Gastrocnemius medialis (tissue), 4 donors: ENCODE results near the gene EIF2AK2. TPM values are rescaled to one million over a fixed set of nuclear protein-coding genes. Genes with fewer than 3 reads are reported as not detected.

Experiments used
- ATAC-seq, 2 donors: fragments of 150-250 bp; one replicate each; pipeline ENCODE4 v1.9.1; 2016
- DNase-seq, 2 donors: peaks; one replicate each; pipeline ENCODE4 v3.0.0-alpha.2; 2019
- H3K27ac ChIP-seq, 4 donors: fragments of 200-600 bp; sonication (generic); 1 replicate in 1 of 4; 2 replicates in 3 of 4; pipeline ENCODE4 v1.5.1; 2016 to 2018; ENCODE audit warnings: mild to moderate bottlenecking in 2 of 4, moderate library complexity in 1 of 4
- H3K27me3 ChIP-seq, 3 donors: fragments of 200-600 bp; sonication (generic) in 2 of 3; 1 replicate in 1 of 3; 2 replicates in 2 of 3; pipeline versions ENCODE4 v1.5.1 to v1.6.0; 2016 to 2019; ENCODE audit warnings: mild to moderate bottlenecking in 1 of 3, moderate library complexity in 1 of 3
- H3K36me3 ChIP-seq, 2 donors: fragments of 200-600 bp; sonication (generic) in 1 of 2; one replicate each; pipeline ENCODE4 v1.5.1; 2017 to 2018
- H3K4me1 ChIP-seq, 2 donors: fragments of 200-600 bp; sonication (generic) in 1 of 2; one replicate each; pipeline ENCODE4 v1.5.1; 2016 to 2017; ENCODE audit warnings: mild to moderate bottlenecking in 2 of 2
- H3K4me3 ChIP-seq, 4 donors: fragments of 200-600 bp; sonication (generic) in 3 of 4; 1 replicate in 1 of 4; 2 replicates in 3 of 4; pipeline ENCODE4 v1.5.1; 2016 to 2019; ENCODE audit warnings: mild to moderate bottlenecking in 2 of 4
- H3K9me3 ChIP-seq, 3 donors: fragments of 200-600 bp; sonication (generic) in 2 of 3; 1 replicate in 1 of 3; 2 replicates in 2 of 3; pipeline ENCODE4 v1.5.1; 2016 to 2019
- POLR2A ChIP-seq, 2 donors: fragments of 450-650 bp; IDR thresholded peaks; one replicate each; pipeline ENCODE4 v1.6.1; 2017; ENCODE audit warnings: antibody characterized with exemption in 2 of 2, mild to moderate bottlenecking in 2 of 2, moderate library complexity in 2 of 2
- in situ Hi-C, 4 donors: fragments of 200-750 bp; cut with MboI; loops; one replicate each; pipeline versions ENCODE4 v1.15.0 to v1.8.0; 2017; ENCODE audit warnings: low sequenced_read_pairs in 4 of 4
- intact Hi-C: fragments of 100-400 bp; cut with DNase I; formaldehyde crosslinking; loops from one replicate; pipeline ENCODE4 v1.15.1; 2023; ENCODE audit warnings: low total_unique reads
- total RNA-seq, 4 donors: library from RNA; depleted of rRNA; stranded (reverse); fragments of >200 nt; gene quantifications; one replicate each; pipeline versions ENCODE4 v1.1.0 to v1.2.3, GENCODE V29; 2016
- TF ChIP-seq, protein P1 (sequence below), 5 experiments: fragments of 450-650 bp in 3 of 5; fragments of 200-600 bp in 2 of 5; sonication (generic) in 2 of 5; IDR thresholded peaks in 4 of 5; conservative IDR thresholded peaks in 1 of 5; 1 replicate in 4 of 5; 2 replicates in 1 of 5; pipeline ENCODE4 v1.5.1; 2016 to 2019; ENCODE audit warnings: antibody characterized with exemption in 5 of 5, mild to moderate bottlenecking in 3 of 5, moderate library complexity in 3 of 5

EIF2AK2 gene
- total RNA-seq, 4 donors from 2014 or later: 3.9 to 11.0 (median 6.9) TPM

DNA sequence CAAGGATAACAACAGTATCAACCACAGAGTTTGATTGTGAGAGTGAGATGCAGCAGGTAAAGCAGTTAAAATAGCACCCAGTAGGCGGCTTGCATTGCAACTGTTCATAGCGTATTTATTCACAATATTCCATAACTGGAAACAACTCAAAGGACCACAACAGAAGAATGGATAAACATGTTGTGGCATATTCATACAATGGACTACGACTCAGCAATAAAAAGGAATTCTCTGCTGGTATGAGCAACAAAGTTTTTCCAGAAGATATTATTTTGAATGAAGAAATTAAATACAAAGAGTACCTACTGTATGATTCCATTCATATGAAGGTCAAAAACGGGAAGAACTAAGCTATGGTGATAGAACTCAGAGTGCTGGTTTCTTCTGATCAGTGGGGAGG is 47.3 kb downstream of the EIF2AK2 start:
- intact Hi-C loops (no loop called here), in situ Hi-C loops (no loop called here)
- H3K4me1 ChIP-seq: no peaks in the 10 kb centered on the region
- no peaks in the 10 kb centered on the region for H3K9me3 ChIP-seq
- no peaks in the 10 kb centered on the region for H3K27me3 ChIP-seq
- TF ChIP-seq, protein P1, sequence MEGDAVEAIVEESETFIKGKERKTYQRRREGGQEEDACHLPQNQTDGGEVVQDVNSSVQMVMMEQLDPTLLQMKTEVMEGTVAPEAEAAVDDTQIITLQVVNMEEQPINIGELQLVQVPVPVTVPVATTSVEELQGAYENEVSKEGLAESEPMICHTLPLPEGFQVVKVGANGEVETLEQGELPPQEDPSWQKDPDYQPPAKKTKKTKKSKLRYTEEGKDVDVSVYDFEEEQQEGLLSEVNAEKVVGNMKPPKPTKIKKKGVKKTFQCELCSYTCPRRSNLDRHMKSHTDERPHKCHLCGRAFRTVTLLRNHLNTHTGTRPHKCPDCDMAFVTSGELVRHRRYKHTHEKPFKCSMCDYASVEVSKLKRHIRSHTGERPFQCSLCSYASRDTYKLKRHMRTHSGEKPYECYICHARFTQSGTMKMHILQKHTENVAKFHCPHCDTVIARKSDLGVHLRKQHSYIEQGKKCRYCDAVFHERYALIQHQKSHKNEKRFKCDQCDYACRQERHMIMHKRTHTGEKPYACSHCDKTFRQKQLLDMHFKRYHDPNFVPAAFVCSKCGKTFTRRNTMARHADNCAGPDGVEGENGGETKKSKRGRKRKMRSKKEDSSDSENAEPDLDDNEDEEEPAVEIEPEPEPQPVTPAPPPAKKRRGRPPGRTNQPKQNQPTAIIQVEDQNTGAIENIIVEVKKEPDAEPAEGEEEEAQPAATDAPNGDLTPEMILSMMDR (IDR thresholded peaks at IDR 0.05 in 4 of 5, conservative IDR thresholded peaks at IDR 0.05 in 1 of 5): no peak
- TF ChIP-seq POLR2A (IDR thresholded peaks at IDR 0.05): no peak
- no peak overlapping the region for H3K4me3 ChIP-seq
- H3K27ac ChIP-seq: no peak overlapping the region
- DNase-seq (no peak), ATAC-seq (no peak)
- H3K36me3 ChIP-seq: peaks cover 2 to 46% of the 10 kb centered on the region in 2 donors

DNA sequence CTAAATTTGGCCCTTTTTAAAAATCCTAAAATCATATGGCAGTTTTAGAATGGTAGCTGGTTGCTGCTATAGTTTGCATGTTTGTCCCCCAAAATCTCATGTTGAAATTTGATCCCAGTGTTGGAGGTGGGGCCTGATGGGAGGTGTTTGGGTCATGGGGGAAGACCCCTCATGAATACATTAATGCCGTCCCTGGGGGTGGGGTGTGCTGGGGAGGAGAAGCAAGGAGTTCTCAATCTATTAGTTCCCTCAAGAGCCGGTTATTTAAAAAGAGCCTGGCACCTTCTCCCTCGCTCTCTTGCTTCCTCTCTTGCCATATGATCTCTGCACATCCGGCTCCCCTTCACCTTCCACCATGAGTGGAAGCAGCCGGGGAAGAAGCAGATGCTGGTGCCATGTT is 51.6 kb downstream of the EIF2AK2 start:
- intact Hi-C loops (no loop called here), in situ Hi-C loops (no loop called here)
- H3K27ac ChIP-seq: no peak overlapping the region
- DNase-seq (no peak), ATAC-seq (no peak)
- no peak overlapping the region for H3K4me3 ChIP-seq
- TF ChIP-seq POLR2A (IDR thresholded peaks at IDR 0.05): no peak
- TF ChIP-seq, protein P1 (IDR thresholded peaks at IDR 0.05 in 4 of 5, conservative IDR thresholded peaks at IDR 0.05 in 1 of 5): no peak
- no peaks in the 10 kb centered on the region for H3K4me1 ChIP-seq
- H3K9me3 ChIP-seq: no peaks in the 10 kb centered on the region
- H3K36me3 ChIP-seq: peaks cover 2 to 58% of the 10 kb centered on the region in 2 donors
- H3K27me3 ChIP-seq: no peaks in the 10 kb centered on the region

DNA sequence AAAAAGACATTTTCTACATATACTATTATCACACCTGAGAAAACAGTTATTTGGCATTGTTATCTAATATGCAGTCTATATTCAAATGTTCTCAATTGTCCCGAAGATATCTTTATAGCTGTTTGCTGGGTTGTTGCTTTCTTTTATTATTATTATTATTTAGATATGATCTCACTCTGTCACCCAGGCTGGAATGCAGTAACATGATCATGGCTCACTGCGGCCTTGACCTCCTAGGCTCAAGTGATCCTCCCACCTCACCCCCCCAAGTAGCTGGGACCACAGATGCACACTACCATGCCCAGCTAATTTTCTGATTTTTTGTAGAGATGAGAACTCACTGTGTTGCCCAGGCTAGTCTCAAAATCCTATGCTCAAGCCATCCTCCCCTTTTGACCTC is 52.6 kb downstream of the EIF2AK2 start:
- H3K4me1 ChIP-seq: no peaks in the 10 kb centered on the region
- H3K27me3 ChIP-seq: no peaks in the 10 kb centered on the region
- no peak for DNase-seq
- H3K4me3 ChIP-seq: no peak overlapping the region
- H3K27ac ChIP-seq: no peak overlapping the region
- no peak for ATAC-seq
- intact Hi-C loops: no loop called here
- H3K9me3 ChIP-seq: no peaks in the 10 kb centered on the region
- in situ Hi-C loops: no loop called here
- TF ChIP-seq, protein P1 (IDR thresholded peaks at IDR 0.05 in 4 of 5, conservative IDR thresholded peaks at IDR 0.05 in 1 of 5): no peak
- no peak for TF ChIP-seq POLR2A (IDR thresholded peaks at IDR 0.05)
- peaks cover 2 to 51% of the 10 kb centered on the region in 2 donors for H3K36me3 ChIP-seq

DNA sequence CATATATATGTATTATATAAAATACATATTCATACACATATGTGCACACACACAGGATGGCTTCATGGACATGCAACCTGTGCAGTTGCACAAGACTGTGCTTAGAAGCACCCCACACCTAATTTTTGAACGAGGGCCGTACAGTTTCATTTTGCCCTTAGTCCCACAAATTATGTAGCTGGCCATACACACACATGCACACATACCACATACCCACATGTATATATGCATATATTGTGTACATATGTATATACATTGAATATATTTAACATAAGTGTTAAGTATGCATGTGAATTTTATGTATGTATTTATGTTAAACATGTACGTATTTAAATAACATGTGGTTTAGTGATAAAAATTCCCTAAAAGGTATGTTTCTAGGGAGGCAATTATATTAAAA is 54.2 kb downstream of the EIF2AK2 start:
- no peaks in the 10 kb centered on the region for H3K9me3 ChIP-seq
- no peak for TF ChIP-seq POLR2A (IDR thresholded peaks at IDR 0.05)
- TF ChIP-seq, protein P1 (IDR thresholded peaks at IDR 0.05 in 4 of 5, conservative IDR thresholded peaks at IDR 0.05 in 1 of 5): no peak
- in situ Hi-C loops: no loop called here
- no peak overlapping the region for H3K4me3 ChIP-seq
- no peaks in the 10 kb centered on the region for H3K4me1 ChIP-seq
- DNase-seq (no peak), ATAC-seq (no peak)
- H3K36me3 ChIP-seq: peaks cover 2 to 35% of the 10 kb centered on the region in 2 donors
- no peak overlapping the region for H3K27ac ChIP-seq
- no peaks in the 10 kb centered on the region for H3K27me3 ChIP-seq
- intact Hi-C loops: no loop called here

DNA sequence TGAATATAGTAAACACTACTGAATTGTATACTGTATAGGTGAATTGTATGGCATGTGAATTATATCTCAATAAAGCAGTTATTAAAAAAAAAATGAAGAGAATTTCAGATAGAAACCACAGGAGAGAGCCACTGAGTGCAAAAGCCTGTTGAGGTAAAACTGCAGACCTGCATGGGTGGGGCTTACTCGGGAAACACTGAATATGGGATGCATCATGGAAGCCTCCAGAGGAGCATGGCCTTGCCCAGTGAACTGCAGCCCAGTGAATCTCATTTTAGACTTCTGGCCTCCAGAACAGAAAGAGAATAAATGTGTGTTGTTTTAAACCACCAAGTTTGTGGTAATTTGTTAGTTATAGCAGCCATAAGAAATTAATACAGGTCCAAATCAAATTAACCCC is 56.7 kb downstream of the EIF2AK2 start:
- peaks cover 4 to 36% of the 10 kb centered on the region in 2 donors for H3K36me3 ChIP-seq
- in situ Hi-C loops: no loop called here

More for the DNA sequence above, 56.7 kb downstream of the EIF2AK2 start:
- TF ChIP-seq POLR2A (IDR thresholded peaks at IDR 0.05): no peak
- TF ChIP-seq, protein P1 (IDR thresholded peaks at IDR 0.05 in 4 of 5, conservative IDR thresholded peaks at IDR 0.05 in 1 of 5): no peak
- no peak for DNase-seq
- Histone ChIP-seq H3K4me1 (no peaks in the 10 kb centered on the region), H3K27ac (no peak overlapping the region), H3K4me3 (no peak overlapping the region), H3K27me3 (no peaks in the 10 kb centered on the region), H3K9me3 (no peaks in the 10 kb centered on the region)
- no peak for ATAC-seq
- intact Hi-C loops: no loop called here
